HG03342 (cell line): ENCODE results near the gene SNRPD1.
"Not testable (repeated sequence)": the region's sequence is repeated elsewhere in the genome, so short reads cannot be mapped to it uniquely, and the experiment has no call there.

Source experiments
- ATAC-seq: cut with Tn5 transposase; IDR thresholded peaks from one replicate; pipeline ENCODE4 v1.9.1; 2021; ENCODE audit warnings: mild to moderate bottlenecking, moderate library complexity; ENCODE audit not compliant: unreplicated experiment

SNRPD1 gene

GRCh38 chr18:21612125-21613039, at the start of gene SNRPD1:
SNRPD1 (plus strand) TSS chr18:21612314; CDS start chr18:21612430, 116 bp downstream.
- peak; percentile 96 for ATAC-seq

GRCh38 chr18:21571772-21572171, 40.3 kb upstream of the SNRPD1 start:
- ATAC-seq, result no peak

- no peak for ATAC-seq
Observed at GRCh38 chr18:21575656-21576055, 36.5 kb upstream of the SNRPD1 start.

GRCh38 chr18:21584391-21584790, 27.7 kb upstream of the SNRPD1 start:
- ATAC-seq, result no peak

- ATAC-seq, result not testable (repeated sequence)
Observed at GRCh38 chr18:21592361-21592760, 19.8 kb upstream of the SNRPD1 start.

- ATAC-seq, result no peak
Observed at GRCh38 chr18:21593540-21594257, 18.4 kb upstream of the SNRPD1 start.

GRCh38 chr18:21597620-21598019, 14.5 kb upstream of the SNRPD1 start:
- no peak for ATAC-seq

- ATAC-seq, result no peak
Observed at GRCh38 chr18:21598726-21599584, 13.2 kb upstream of the SNRPD1 start.

GRCh38 chr18:21599585-21600525, 12.3 kb upstream of the SNRPD1 start:
- peak; percentile 39 for ATAC-seq

- ATAC-seq, result peak; percentile 87
Observed at GRCh38 chr18:21600526-21601410, 11.3 kb upstream of the SNRPD1 start, which contains the start of gene ESCO1. ESCO1 (minus strand) TSS chr18:21600704; CDS start chr18:21574843, 25,861 bp downstream.

- ATAC-seq, result no peak
Observed at GRCh38 chr18:21602299-21602587, 9.9 kb upstream of the SNRPD1 start.

- ATAC-seq, result no peak
Observed at GRCh38 chr18:21604671-21605070, 7.4 kb upstream of the SNRPD1 start.

- no peak for ATAC-seq
Observed at GRCh38 chr18:21605213-21605612, 6.9 kb upstream of the SNRPD1 start.

- not testable (repeated sequence) for ATAC-seq
Observed at GRCh38 chr18:21611401-21612124, 551 bp upstream of the SNRPD1 start.

- ATAC-seq, result not testable (repeated sequence)
Observed at GRCh38 chr18:21621640-21622039, 9.5 kb downstream of the SNRPD1 start.

- peak; percentile 74 for ATAC-seq
Observed at GRCh38 chr18:21629089-21629832, 17.1 kb downstream of the SNRPD1 start.

GRCh38 chr18:21632393-21632792, 20.3 kb downstream of the SNRPD1 start:
- ATAC-seq, result no peak
